T-helper 2 cell treated with Interferon-gamma antibody and Interleukin-4, amounts not matched to agents 100 ng/mL and 5 ng/mL, for 36 hours (primary cell): ENCODE measurements around the gene ABCC4. TPM values are rescaled to one million over a fixed set of nuclear protein-coding genes. Genes with fewer than 3 reads are reported as not detected.

Experiments used
- intact Hi-C: fragments of 100-400 bp; cut with micrococcal nuclease; formaldehyde crosslinking; loops from one replicate; pipeline ENCODE4 v1.15.1; 2023
- total RNA-seq: library from RNA; stranded (reverse); gene quantifications from 2 replicates; pipeline ENCODE4 v1.2.3, GENCODE V29; 2022

The ABCC4 gene
- total RNA-seq, result 7.7 and 10.1 TPM in 2 replicates

DNA sequence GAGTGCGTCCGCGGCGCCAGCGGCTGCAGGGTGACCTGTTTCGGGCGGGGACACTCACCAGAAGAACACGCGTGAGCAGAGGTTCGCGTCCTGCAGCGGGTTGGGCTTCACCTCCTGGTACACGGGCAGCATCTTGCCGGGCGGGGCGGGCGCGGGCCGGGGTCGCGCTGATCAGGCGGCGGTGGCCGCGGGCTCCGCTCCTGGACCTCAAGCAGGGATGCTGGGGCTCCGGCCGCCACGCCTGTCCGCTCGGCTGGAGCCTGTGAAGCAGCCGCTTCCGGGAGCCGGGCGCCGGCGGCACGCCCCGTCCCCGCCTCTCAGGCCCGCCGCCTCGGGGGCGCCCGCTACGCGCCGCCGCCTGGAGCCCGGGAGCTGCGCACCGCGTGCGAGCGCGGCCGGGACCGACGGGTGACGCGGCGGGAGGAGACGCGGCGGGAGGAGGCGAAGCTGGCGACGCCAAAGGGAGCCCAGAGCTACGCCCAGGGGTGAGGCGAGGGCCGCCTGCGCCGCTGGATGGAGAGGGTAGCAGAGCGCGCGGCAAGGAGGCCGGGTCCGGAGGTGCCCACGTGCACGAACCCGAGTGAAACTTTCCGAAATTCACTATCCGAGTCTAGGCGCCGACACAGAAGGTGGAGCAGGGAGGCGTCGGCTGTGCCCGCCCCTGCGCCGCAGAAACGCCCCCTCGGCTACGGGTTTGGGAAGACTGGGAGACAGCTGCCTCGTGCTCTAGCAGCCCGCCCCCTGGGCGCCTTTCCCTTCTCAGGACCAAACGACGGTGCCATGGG lies at the start of gene ABCC4:
Gene ABCC4 (minus strand): TSS at position 269 of the 785 bp plus-strand sequence. CDS start 137 bp downstream, at position 132.
- intact Hi-C loops, result loop anchor here (1.0 to 5.0 kb wide), 5 partner anchors 79 to 376 kb away; partner anchors contain the start of gene DNAJC3

DNA sequence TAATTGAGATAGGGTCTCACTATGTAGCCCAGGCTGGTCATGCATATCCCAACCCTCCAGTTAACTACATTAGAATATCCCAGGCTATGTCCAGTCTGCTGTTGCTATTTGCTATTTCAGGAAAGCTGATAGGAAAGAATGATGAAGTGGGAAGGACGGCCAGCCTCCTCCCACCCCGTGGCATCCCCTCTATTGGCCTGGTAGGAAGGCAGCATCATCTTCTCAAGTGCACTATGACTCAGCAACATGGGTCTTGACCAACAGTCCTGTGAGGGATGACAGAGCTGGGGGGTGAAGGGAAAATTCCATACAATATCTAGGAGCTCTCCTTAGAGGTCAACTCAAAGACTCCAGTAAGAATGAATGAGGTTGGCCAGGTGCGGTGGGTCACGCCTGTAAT lies 48.0 kb upstream of the ABCC4 start:
- intact Hi-C loops, result no loop called here

GRCh38 chr13:95343944-95344343 lies 42.7 kb upstream of the ABCC4 start:
- intact Hi-C loops, result no loop called here

DNA sequence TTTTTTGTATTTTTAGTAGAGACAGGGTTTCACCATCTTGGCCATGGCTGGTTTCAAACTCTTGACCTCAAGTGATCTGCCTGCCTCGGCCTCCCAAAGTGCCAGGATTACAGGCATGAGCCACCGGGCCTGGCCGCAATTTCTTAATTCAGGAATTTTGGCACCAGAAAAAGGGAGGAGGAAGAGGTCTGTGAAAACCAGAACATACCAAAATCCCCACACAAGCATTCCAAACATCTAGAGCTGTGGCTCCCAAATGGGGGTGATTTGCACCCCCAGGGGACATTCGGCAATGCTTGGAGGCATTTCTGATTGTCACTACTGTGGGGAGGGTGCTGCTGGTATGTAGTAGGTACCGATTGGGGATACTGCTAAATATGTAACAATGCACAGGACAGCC lies 40.2 kb upstream of the ABCC4 start:
- intact Hi-C loops, result no loop called here

DNA sequence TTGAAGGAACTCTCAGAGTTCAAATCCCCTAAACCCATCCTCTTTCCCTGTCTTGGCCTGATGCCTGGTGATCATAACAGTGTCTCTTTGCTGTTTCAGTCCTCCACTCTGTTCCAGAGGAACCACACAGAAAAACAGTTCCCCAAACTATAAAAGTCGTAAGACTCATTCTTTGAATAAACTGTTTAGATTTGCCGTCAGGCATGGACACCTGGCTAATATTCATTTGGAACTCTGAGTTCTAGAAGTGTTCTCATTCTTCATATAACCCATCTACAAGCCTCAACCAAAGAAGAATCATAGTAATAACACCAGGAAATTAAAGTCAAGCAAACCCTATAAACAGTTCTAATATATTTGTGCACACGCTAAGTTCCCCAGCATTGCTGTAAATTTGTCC lies 37.7 kb upstream of the ABCC4 start:
- intact Hi-C loops, result no loop called here

DNA sequence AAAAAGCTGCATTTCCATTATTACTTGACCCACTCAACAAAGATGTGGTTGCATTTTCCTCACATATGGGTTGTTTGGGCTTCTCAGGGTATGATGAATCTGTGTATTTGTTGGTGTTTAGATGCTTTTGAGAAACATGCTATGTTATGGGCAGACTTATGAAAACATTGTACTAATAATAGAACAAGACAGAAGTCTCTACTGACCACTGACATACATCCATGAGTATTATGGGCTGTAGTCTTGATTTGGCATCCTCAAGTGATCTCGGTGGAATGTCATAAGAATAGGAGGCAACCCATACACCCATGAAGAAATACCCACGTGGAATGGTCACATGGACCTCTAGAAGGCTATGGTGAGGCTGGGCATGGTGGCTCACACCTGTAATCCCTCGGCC lies 36.3 kb upstream of the ABCC4 start:
- intact Hi-C loops, result no loop called here

DNA sequence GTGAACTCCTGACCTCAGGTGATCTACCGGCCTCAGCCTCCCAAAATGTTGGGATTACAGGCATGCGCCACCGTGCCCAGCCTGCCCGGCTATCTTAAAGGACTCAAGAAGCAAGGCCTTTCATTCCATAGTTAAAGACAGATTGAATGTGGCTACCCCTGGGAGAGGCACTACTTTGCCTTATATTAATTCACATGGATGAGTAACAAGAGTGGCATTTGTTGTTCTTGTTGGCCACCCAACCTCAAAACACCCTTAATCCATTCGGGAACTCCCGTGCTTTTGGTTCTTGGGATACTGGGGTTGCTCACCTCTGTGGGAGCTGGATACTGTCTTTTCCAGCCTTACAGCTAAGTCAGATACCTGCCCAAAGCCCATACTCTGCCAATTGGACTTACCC lies 34.4 kb upstream of the ABCC4 start:
- intact Hi-C loops, result no loop called here

DNA sequence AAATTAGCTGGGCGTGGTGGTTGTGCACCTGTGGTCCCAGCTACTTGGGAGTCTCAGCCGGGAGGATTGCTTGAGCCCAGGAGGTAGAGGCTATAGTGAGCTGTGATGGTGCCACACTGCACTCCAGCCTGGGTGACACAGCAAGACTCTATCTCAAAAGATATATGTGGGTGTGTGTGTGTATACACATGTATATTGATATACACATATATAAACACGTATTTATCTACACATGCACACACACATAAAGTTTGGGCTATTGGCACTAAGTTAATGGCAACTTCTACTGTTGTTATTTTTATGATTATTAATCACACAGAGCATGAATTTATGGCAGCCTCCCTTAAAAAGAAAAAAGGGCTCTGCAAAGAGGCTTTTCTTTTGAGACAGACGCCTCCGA lies 27.1 kb upstream of the ABCC4 start:
- intact Hi-C loops, result no loop called here

DNA sequence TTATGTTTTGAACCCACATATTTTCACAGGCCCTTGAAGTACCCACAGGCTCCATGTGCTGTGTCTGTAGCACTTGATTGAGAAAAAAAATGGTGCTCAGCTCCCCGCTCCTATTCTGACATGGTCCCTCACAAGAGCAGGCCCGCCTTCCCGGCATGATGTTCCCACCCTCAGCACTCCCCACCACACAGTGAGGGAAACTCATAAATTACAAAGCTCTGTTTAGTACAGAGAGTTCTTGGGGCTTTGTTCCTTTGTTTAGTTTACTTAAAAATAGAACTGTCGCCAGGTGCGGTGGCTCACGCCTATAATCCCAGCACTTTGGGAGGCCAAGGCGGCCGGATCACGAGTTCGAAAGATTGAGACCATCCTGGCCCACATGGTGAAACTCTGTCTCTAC lies 25.9 kb upstream of the ABCC4 start:
- intact Hi-C loops, result no loop called here

- intact Hi-C loops, result no loop called here
Measured at GRCh38 chr13:95326695-95327094, 25.4 kb upstream of the ABCC4 start.

GRCh38 chr13:95325485-95325884 lies 24.2 kb upstream of the ABCC4 start:
- intact Hi-C loops, result no loop called here

DNA sequence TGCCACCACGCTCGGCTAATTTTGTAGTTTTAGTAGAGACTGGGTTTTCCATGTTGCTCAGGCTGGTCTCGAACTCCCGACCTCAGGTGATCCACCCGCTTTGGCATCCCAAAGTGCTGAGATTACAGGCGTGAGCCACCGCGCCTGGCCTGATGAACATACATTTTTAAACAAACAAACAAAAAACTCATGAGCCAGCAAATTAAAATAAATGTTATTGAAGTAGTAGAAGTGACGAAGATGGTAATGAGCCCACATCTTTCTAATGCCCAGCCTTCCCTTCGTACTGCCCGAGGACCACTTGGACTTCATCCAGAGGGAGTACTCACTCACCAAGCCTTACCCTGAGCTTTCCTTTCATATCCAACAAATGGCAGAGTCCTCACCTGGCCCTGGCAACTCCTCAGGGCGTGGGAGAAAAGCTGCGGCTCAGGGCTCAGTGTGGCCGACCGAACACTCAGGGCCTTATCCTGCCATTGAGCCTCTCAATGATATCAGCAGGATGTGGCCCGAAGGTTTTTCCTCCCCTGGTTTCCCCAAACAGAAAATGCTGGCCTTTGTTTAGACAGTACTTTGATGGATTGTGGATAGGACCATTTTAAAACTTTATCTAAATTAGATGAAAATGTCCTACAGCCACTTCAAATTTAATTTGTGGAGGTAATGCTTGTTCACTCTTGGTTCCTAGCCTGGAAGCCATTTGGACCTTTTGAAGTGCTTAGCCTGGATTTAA lies 22.8 kb upstream of the ABCC4 start:
- intact Hi-C loops, result no loop called here

DNA sequence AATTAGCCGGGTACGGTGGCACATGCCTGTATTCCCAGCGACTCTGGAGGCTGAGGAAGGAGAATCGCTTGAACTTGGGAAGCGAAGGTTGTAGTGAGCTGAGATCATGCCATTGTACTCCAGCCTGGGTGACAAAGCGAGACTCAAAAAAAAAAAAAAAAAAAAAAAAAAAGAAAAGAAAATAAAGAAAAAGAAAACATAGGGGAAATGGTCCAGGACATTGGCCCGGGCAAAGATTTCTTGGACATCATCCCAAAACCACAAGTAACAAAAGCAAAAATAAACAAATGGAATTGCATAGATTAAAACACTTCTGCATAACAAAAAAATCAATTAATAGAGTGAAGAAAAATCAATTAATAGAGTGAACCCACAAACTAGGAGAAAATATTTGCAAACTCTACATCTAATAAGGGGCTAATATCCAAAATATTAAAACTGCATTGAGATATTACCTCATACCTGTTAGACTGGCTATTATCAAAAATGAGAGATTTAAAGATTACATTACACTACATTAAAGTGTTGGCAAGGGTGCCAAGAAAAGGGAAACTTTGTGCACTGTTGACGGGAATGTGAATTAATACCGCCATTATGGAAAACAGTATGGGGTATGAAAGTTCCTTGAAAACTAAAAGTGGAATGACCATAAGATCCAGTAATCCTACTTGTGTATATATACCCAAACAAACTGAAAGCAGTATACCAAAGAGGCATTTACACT lies 18.5 kb upstream of the ABCC4 start:
- intact Hi-C loops, result no loop called here

- intact Hi-C loops, result no loop called here
Measured at GRCh38 chr13:95317039-95317989, 16.1 kb upstream of the ABCC4 start.

DNA sequence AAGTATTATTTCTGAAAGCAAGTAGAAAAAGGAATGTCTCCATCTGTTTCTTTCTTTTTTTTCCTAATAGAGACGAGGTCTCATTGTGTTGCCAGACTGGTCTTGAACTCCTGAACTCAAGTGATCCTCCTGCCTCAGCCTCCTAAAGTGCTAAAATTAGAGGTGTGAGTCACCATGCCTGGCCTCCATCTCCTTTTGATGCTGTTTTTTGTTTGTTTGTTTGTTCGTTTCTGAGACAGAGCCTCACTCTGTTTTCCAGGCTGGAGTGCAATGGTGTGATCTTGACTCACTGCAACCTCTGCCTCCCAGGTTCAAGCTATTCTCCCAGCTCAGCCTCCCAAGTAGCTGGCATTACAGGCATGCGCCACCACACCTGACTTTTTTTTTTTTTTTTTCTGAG lies 14.5 kb upstream of the ABCC4 start:
- intact Hi-C loops, result no loop called here

DNA sequence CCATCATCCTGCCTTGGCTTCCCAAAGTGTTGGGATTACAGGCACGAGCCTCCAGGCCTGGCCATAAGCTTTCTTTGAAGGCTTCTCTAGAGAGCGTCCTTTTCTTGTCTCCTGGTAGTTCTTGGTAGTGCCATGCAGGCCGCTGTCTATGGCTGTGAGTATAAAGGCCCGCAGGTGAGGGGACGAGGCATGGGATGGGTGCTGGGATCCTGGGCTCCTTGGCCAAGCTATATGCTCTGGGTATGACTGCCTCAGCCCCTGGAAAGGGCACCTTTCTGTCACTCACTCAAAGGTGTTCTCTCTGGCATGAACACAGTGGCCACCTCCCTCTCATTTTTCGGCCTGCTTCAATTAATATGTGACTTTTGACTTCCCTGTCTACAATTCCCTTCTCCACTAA lies 6.3 kb upstream of the ABCC4 start:
- intact Hi-C loops, result no loop called here

- intact Hi-C loops, result loop anchor here (5.0 kb wide), 3 partner anchors 98 to 373 kb away; partner anchors contain the start of gene DNAJC3
Measured at GRCh38 chr13:95304453-95304852, 3.2 kb upstream of the ABCC4 start.

DNA sequence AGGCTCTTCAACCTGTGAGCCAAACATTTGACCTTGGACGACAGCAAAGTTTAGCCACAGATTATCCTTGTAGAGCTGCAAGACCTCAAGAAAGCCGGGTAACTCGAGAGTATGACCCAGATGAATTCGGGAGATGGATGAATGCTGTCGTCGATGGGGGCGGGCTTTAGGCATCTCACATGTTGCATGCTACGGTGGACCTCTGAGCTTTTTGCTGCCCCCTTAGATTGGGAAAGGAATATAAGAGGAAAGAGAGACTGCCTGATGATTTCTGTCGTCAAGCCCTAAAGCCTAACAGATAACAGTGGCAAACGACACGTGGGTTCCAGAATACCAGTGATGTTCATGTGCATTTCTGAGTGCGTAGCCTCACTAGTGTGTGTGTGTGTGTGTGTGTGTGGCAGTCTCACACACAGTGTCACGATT lies 730 bp upstream of the ABCC4 start:
- intact Hi-C loops, result loop anchor here (1.0 to 5.0 kb wide), 5 partner anchors 78 to 375 kb away; partner anchors contain the start of gene DNAJC3

DNA sequence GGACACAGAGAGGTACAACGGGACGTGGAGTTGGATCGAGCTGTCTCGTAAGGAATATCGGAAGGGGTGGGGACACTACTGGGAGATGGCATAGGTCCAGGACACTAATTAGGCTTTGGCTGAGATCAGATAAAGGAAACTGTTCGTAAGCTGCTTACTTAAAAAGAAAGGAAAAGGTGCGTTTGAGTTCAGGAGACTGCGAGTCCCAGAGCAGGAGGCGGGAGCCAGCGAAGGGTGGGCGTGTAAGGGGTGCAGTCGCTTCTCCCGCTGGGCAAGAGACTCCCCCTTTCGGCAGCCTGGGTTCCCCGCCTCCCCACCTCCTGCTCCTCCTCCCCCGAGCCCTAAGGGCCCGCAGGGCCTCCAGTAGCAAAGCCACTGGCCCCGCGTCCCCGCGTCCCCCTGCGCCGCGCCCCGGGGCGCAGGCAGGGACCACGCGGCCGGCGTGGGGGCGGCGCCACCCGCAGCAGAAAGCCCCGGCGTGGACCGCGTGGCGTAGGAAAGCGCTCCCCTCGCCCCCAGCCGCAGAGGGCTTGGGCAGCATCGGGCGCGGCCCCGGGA lies 547 bp downstream of the ABCC4 start:
- intact Hi-C loops, result loop anchor here (1.0 to 5.0 kb wide), 5 partner anchors 80 to 377 kb away; partner anchors contain the start of gene DNAJC3

GRCh38 chr13:95298971-95299621 lies 2.2 kb downstream of the ABCC4 start:
- intact Hi-C loops, result no loop called here
